Measurements from ENCODE around the gene ABCG5.
A peak's percentile ranks its signal among the peaks of the same experiment; 100 is the strongest.

The ABCG5 gene

GRCh38 chr2:43838560-43839267 lies at the start of gene ABCG5, which contains the start of gene ABCG8:
Gene ABCG5, minus strand, starts transcription at chr2:43838839. Its CDS starts 160 bp downstream, at chr2:43838679.
Gene ABCG8, plus strand, starts transcription at chr2:43838971. Its CDS starts 83 bp downstream, at chr2:43839054.
- no peak within 1 kb of the TSS for H3K9ac ChIP-seq (ENCODE audit: low read length in 2 of 2)
- no peaks in the 10 kb centered on the region for H3K36me3 ChIP-seq (ENCODE audit: control insufficient read depth in 2 of 2, insufficient read depth in 2 of 2, low read length in 2 of 2)
- H3K27ac ChIP-seq (ENCODE audit: low read length), result no peak within 1 kb of the TSS
- peaks cover 2 to 3% of the 10 kb centered on the region in 2 donors for H3K27me3 ChIP-seq (ENCODE audit: control insufficient read depth in 1 of 2, insufficient read depth in 2 of 2, low read length in 2 of 2)
- no peaks in the 10 kb centered on the region for H3K9me3 ChIP-seq (ENCODE audit: control insufficient read depth in 2 of 2, low read length in 2 of 2)
- H3K4me1 ChIP-seq (ENCODE audit: control insufficient read depth, insufficient read depth, low read length), result no peaks in the 10 kb centered on the region
- H3K4me3 ChIP-seq (ENCODE audit: low read length in 2 of 2), result no peak within 1 kb of the TSS

GRCh38 chr2:43887176-43887575 lies 48.5 kb upstream of the ABCG5 start:
- H3K4me3 ChIP-seq (ENCODE audit: low read length in 2 of 2), result no peak overlapping the region
- peaks cover 31 to 34% of the 10 kb centered on the region in 2 donors for H3K36me3 ChIP-seq (ENCODE audit: control insufficient read depth in 2 of 2, insufficient read depth in 2 of 2, low read length in 2 of 2)
- no peaks in the 10 kb centered on the region for H3K4me1 ChIP-seq (ENCODE audit: control insufficient read depth, insufficient read depth, low read length)

GRCh38 chr2:43885132-43885632 lies 46.5 kb upstream of the ABCG5 start:
- Histone ChIP-seq H3K36me3 (ENCODE audit: control insufficient read depth in 2 of 2, insufficient read depth in 2 of 2, low read length in 2 of 2) (peaks cover 16 to 20% of the 10 kb centered on the region in 2 donors), H3K4me3 (ENCODE audit: low read length in 2 of 2) (no peak overlapping the region), H3K4me1 (ENCODE audit: control insufficient read depth, insufficient read depth, low read length) (no peaks in the 10 kb centered on the region), H3K9me3 (ENCODE audit: control insufficient read depth in 2 of 2, low read length in 2 of 2) (no peaks in the 10 kb centered on the region), H3K27ac (ENCODE audit: low read length) (no peak overlapping the region), H3K9ac (ENCODE audit: low read length in 2 of 2) (no peak overlapping the region), H3K27me3 (ENCODE audit: control insufficient read depth in 1 of 2, insufficient read depth in 2 of 2, low read length in 2 of 2) (no peaks in the 10 kb centered on the region)

More at GRCh38 chr2:43887176-43887575, 48.5 kb upstream of the ABCG5 start:
- no peak overlapping the region for H3K27ac ChIP-seq (ENCODE audit: low read length)
- H3K9me3 ChIP-seq (ENCODE audit: control insufficient read depth in 2 of 2, low read length in 2 of 2), result no peaks in the 10 kb centered on the region
- H3K27me3 ChIP-seq (ENCODE audit: control insufficient read depth in 1 of 2, insufficient read depth in 2 of 2, low read length in 2 of 2), result no peaks in the 10 kb centered on the region
- no peak overlapping the region for H3K9ac ChIP-seq (ENCODE audit: low read length in 2 of 2)

GRCh38 chr2:43884689-43885088 lies 46.0 kb upstream of the ABCG5 start:
- no peaks in the 10 kb centered on the region for H3K4me1 ChIP-seq (ENCODE audit: control insufficient read depth, insufficient read depth, low read length)
- H3K27me3 ChIP-seq (ENCODE audit: control insufficient read depth in 1 of 2, insufficient read depth in 2 of 2, low read length in 2 of 2), result no peaks in the 10 kb centered on the region
- no peaks in the 10 kb centered on the region for H3K9me3 ChIP-seq (ENCODE audit: control insufficient read depth in 2 of 2, low read length in 2 of 2)
- no peak overlapping the region for H3K4me3 ChIP-seq (ENCODE audit: low read length in 2 of 2)
- no peak overlapping the region for H3K27ac ChIP-seq (ENCODE audit: low read length)
- H3K9ac ChIP-seq (ENCODE audit: low read length in 2 of 2), result no peak overlapping the region
- peaks cover 14 to 20% of the 10 kb centered on the region in 2 donors for H3K36me3 ChIP-seq (ENCODE audit: control insufficient read depth in 2 of 2, insufficient read depth in 2 of 2, low read length in 2 of 2)

- H3K27ac ChIP-seq (ENCODE audit: low read length), result no peak overlapping the region
- peaks cover under 1% of the 10 kb centered on the region in 2 donors for H3K27me3 ChIP-seq (ENCODE audit: control insufficient read depth in 1 of 2, insufficient read depth in 2 of 2, low read length in 2 of 2)
- no peak overlapping the region for H3K4me3 ChIP-seq (ENCODE audit: low read length in 2 of 2)
- H3K36me3 ChIP-seq (ENCODE audit: control insufficient read depth in 2 of 2, insufficient read depth in 2 of 2, low read length in 2 of 2), result peaks cover 0 to 7% of the 10 kb centered on the region in 2 donors
- no peaks in the 10 kb centered on the region for H3K4me1 ChIP-seq (ENCODE audit: control insufficient read depth, insufficient read depth, low read length)
- H3K9me3 ChIP-seq (ENCODE audit: control insufficient read depth in 2 of 2, low read length in 2 of 2), result no peaks in the 10 kb centered on the region
- H3K9ac ChIP-seq (ENCODE audit: low read length in 2 of 2), result no peak overlapping the region
Observed at GRCh38 chr2:43882312-43882711, 43.7 kb upstream of the ABCG5 start.

- Histone ChIP-seq H3K27ac (ENCODE audit: low read length) (no peak overlapping the region), H3K27me3 (ENCODE audit: control insufficient read depth in 1 of 2, insufficient read depth in 2 of 2, low read length in 2 of 2) (peaks cover 4 to 11% of the 10 kb centered on the region in 2 donors), H3K4me1 (ENCODE audit: control insufficient read depth, insufficient read depth, low read length) (peaks cover 3% of the 10 kb centered on the region), H3K9ac (ENCODE audit: low read length in 2 of 2) (no peak overlapping the region), H3K36me3 (ENCODE audit: control insufficient read depth in 2 of 2, insufficient read depth in 2 of 2, low read length in 2 of 2) (peaks cover 0 to 2% of the 10 kb centered on the region in 2 donors), H3K4me3 (ENCODE audit: low read length in 2 of 2) (no peak overlapping the region), H3K9me3 (ENCODE audit: control insufficient read depth in 2 of 2, low read length in 2 of 2) (no peaks in the 10 kb centered on the region)
Observed at GRCh38 chr2:43880952-43881351, 42.3 kb upstream of the ABCG5 start.

GRCh38 chr2:43880471-43880870 lies 41.8 kb upstream of the ABCG5 start:
- Histone ChIP-seq H3K27ac (ENCODE audit: low read length) (no peak overlapping the region), H3K4me1 (ENCODE audit: control insufficient read depth, insufficient read depth, low read length) (peaks cover 3% of the 10 kb centered on the region), H3K9me3 (ENCODE audit: control insufficient read depth in 2 of 2, low read length in 2 of 2) (no peaks in the 10 kb centered on the region), H3K9ac (ENCODE audit: low read length in 2 of 2) (no peak overlapping the region), H3K36me3 (ENCODE audit: control insufficient read depth in 2 of 2, insufficient read depth in 2 of 2, low read length in 2 of 2) (peaks cover 0 to 2% of the 10 kb centered on the region in 2 donors), H3K4me3 (ENCODE audit: low read length in 2 of 2) (no peak overlapping the region), H3K27me3 (ENCODE audit: control insufficient read depth in 1 of 2, insufficient read depth in 2 of 2, low read length in 2 of 2) (peaks cover 6 to 12% of the 10 kb centered on the region in 2 donors)

- Histone ChIP-seq H3K9ac (ENCODE audit: low read length in 2 of 2) (no peak overlapping the region), H3K27ac (ENCODE audit: low read length) (no peak overlapping the region), H3K27me3 (ENCODE audit: control insufficient read depth in 1 of 2, insufficient read depth in 2 of 2, low read length in 2 of 2) (peaks cover 6 to 12% of the 10 kb centered on the region in 2 donors), H3K36me3 (ENCODE audit: control insufficient read depth in 2 of 2, insufficient read depth in 2 of 2, low read length in 2 of 2) (no peaks in the 10 kb centered on the region), H3K9me3 (ENCODE audit: control insufficient read depth in 2 of 2, low read length in 2 of 2) (no peaks in the 10 kb centered on the region), H3K4me1 (ENCODE audit: control insufficient read depth, insufficient read depth, low read length) (peaks cover 3% of the 10 kb centered on the region), H3K4me3 (ENCODE audit: low read length in 2 of 2) (no peak overlapping the region)
Observed at GRCh38 chr2:43879261-43879660, 40.6 kb upstream of the ABCG5 start.

GRCh38 chr2:43877782-43878464 lies 39.3 kb upstream of the ABCG5 start:
- peaks cover 6 to 12% of the 10 kb centered on the region in 2 donors for H3K27me3 ChIP-seq (ENCODE audit: control insufficient read depth in 1 of 2, insufficient read depth in 2 of 2, low read length in 2 of 2)
- no peaks in the 10 kb centered on the region for H3K9me3 ChIP-seq (ENCODE audit: control insufficient read depth in 2 of 2, low read length in 2 of 2)
- H3K9ac ChIP-seq (ENCODE audit: low read length in 2 of 2), result no peak overlapping the region
- H3K4me1 ChIP-seq (ENCODE audit: control insufficient read depth, insufficient read depth, low read length), result peaks cover 3% of the 10 kb centered on the region
- H3K36me3 ChIP-seq (ENCODE audit: control insufficient read depth in 2 of 2, insufficient read depth in 2 of 2, low read length in 2 of 2), result no peaks in the 10 kb centered on the region
- no peak overlapping the region for H3K27ac ChIP-seq (ENCODE audit: low read length)
- H3K4me3 ChIP-seq (ENCODE audit: low read length in 2 of 2), result peak overlapping the region in 1 of 2 donors; percentile 22

GRCh38 chr2:43874776-43875451 lies 36.3 kb upstream of the ABCG5 start:
- peaks cover 3% of the 10 kb centered on the region for H3K4me1 ChIP-seq (ENCODE audit: control insufficient read depth, insufficient read depth, low read length)
- H3K27me3 ChIP-seq (ENCODE audit: control insufficient read depth in 1 of 2, insufficient read depth in 2 of 2, low read length in 2 of 2), result peaks cover 6 to 15% of the 10 kb centered on the region in 2 donors
- H3K27ac ChIP-seq (ENCODE audit: low read length), result no peak overlapping the region
- H3K4me3 ChIP-seq (ENCODE audit: low read length in 2 of 2), result no peak overlapping the region
- no peaks in the 10 kb centered on the region for H3K36me3 ChIP-seq (ENCODE audit: control insufficient read depth in 2 of 2, insufficient read depth in 2 of 2, low read length in 2 of 2)
- H3K9ac ChIP-seq (ENCODE audit: low read length in 2 of 2), result no peak overlapping the region
- no peaks in the 10 kb centered on the region for H3K9me3 ChIP-seq (ENCODE audit: control insufficient read depth in 2 of 2, low read length in 2 of 2)
